OCI-LY7 (cell line): Measurements from ENCODE around the gene B3GNT9.

Experiments used
- EZH2phosphoT487 ChIP-seq: fragments of 200-600 bp; sonication (generic); IDR thresholded peaks from 2 replicates; pipeline ENCODE4 v1.6.1; 2018; ENCODE audit warnings: low read depth, borderline replicate concordance, mild to moderate bottlenecking, mixed run types, antibody characterized with exemption, low read length, moderate library complexity, mixed read lengths
- TF ChIP-seq, protein P1 (sequence below): fragments of 200-600 bp; sonication (generic); conservative IDR thresholded peaks from 2 replicates; pipeline ENCODE4 v1.5.1; 2014; ENCODE audit warnings: mild to moderate bottlenecking, antibody characterized with exemption, low read length, moderate library complexity, mixed read lengths

GRCh38 chr16:67148656-67149275 lies 2.0 kb downstream of the B3GNT9 start:
- TF ChIP-seq, protein P1, sequence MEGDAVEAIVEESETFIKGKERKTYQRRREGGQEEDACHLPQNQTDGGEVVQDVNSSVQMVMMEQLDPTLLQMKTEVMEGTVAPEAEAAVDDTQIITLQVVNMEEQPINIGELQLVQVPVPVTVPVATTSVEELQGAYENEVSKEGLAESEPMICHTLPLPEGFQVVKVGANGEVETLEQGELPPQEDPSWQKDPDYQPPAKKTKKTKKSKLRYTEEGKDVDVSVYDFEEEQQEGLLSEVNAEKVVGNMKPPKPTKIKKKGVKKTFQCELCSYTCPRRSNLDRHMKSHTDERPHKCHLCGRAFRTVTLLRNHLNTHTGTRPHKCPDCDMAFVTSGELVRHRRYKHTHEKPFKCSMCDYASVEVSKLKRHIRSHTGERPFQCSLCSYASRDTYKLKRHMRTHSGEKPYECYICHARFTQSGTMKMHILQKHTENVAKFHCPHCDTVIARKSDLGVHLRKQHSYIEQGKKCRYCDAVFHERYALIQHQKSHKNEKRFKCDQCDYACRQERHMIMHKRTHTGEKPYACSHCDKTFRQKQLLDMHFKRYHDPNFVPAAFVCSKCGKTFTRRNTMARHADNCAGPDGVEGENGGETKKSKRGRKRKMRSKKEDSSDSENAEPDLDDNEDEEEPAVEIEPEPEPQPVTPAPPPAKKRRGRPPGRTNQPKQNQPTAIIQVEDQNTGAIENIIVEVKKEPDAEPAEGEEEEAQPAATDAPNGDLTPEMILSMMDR = no peak
- no peak for TF ChIP-seq EZH2phosphoT487
